ENCODE data around the gene VASP. TPM values are rescaled to one million over a fixed set of nuclear protein-coding genes. Genes with fewer than 3 reads are reported as not detected.

The VASP gene
- total and polyA plus RNA-seq, 9 of the 15 experiments (the other 6 are each of a cell fraction or from before 2014, with no cell fraction given): 16.7 to 261 (median 112) TPM

- TF ChIP-seq CEBPZ (IDR thresholded peaks at IDR 0.05; ENCODE audit: borderline replicate concordance, low read depth, low read length) (no peak), SRSF1 (IDR thresholded peaks at IDR 0.05; ENCODE audit: low read depth, low read length) (no peak), TGIF2 (CRISPR knock-in tag; IDR thresholded peaks at IDR 0.05) (no peak), ZKSCAN1 (IDR thresholded peaks at IDR 0.05; ENCODE audit: low read depth, low read length) (no peak), CCNT2 (IDR thresholded peaks at IDR 0.05; ENCODE audit: borderline replicate concordance, extremely low read depth, insufficient read length, low read depth, low read length) (no peak), HINFP (tag; conservative IDR thresholded peaks at IDR 0.05; ENCODE audit: low read depth) (no peak), CBX3 (IDR thresholded peaks at IDR 0.05; ENCODE audit: borderline replicate concordance in 1 of 2, low read length in 2 of 2) (peak in 1 of 2 experiments; percentile 57; a peak in 1 of 3 replicates), RBM15 (IDR thresholded peaks at IDR 0.05; ENCODE audit: insufficient read depth, low read length) (no peak), RCOR1 (IDR thresholded peaks at IDR 0.05; ENCODE audit: borderline replicate concordance in 1 of 2, low read depth in 2 of 2, low read length in 2 of 2) (peak in 1 of 2 experiments; percentile 11; a peak in 1 of 4 replicates), PHF20 (IDR thresholded peaks at IDR 0.05; ENCODE audit: partially characterized antibody) (no peak), CBX1 (IDR thresholded peaks at IDR 0.05; ENCODE audit: low read depth) (no peak), CREM (IDR thresholded peaks at IDR 0.05; ENCODE audit: low read depth) (peak; percentile 67), NUFIP1 (IDR thresholded peaks at IDR 0.05; ENCODE audit: partially characterized antibody) (no peak), ZNF347 (CRISPR knock-in tag; IDR thresholded peaks at IDR 0.05; ENCODE audit: low read depth) (no peak), SNIP1 (IDR thresholded peaks at IDR 0.05; ENCODE audit: low read depth) (no peak), ZNF780A (CRISPR knock-in tag; IDR thresholded peaks at IDR 0.05) (no peak), C11orf30 (IDR thresholded peaks at IDR 0.05; ENCODE audit: low read depth) (no peak), TCFL5 (CRISPR knock-in tag; conservative IDR thresholded peaks at IDR 0.05) (no peak), ZFP36 (IDR thresholded peaks at IDR 0.05; ENCODE audit: low read depth, low read length, partially characterized antibody) (no peak), YY1 (IDR thresholded peaks at IDR 0.05; ENCODE audit: borderline replicate concordance in 1 of 3, control insufficient read depth in 1 of 3, extremely low read depth in 1 of 3, insufficient read depth in 3 of 3, insufficient read length in 1 of 3, insufficient replicate concordance in 2 of 3, low read depth in 1 of 3, low read length in 2 of 3) (peak in 2 of 3 experiments; percentile 25 to 39), MLLT1 (IDR thresholded peaks at IDR 0.05) (no peak)
Measured at GRCh38 chr19:45558399-45558878, 51.2 kb downstream of the VASP start (continued).

All from K562 (cell line).